GM19328 (cell line): Measurements from ENCODE around the gene LPCAT4.
A peak's percentile ranks its signal among the peaks of the same experiment; 100 is the strongest.

ENCODE experiments used
- ATAC-seq: cut with Tn5 transposase; IDR thresholded peaks from one replicate; pipeline ENCODE4 v1.9.1; 2021; ENCODE audit warnings: mild to moderate bottlenecking, moderate library complexity; ENCODE audit not compliant: unreplicated experiment

The LPCAT4 gene

DNA sequence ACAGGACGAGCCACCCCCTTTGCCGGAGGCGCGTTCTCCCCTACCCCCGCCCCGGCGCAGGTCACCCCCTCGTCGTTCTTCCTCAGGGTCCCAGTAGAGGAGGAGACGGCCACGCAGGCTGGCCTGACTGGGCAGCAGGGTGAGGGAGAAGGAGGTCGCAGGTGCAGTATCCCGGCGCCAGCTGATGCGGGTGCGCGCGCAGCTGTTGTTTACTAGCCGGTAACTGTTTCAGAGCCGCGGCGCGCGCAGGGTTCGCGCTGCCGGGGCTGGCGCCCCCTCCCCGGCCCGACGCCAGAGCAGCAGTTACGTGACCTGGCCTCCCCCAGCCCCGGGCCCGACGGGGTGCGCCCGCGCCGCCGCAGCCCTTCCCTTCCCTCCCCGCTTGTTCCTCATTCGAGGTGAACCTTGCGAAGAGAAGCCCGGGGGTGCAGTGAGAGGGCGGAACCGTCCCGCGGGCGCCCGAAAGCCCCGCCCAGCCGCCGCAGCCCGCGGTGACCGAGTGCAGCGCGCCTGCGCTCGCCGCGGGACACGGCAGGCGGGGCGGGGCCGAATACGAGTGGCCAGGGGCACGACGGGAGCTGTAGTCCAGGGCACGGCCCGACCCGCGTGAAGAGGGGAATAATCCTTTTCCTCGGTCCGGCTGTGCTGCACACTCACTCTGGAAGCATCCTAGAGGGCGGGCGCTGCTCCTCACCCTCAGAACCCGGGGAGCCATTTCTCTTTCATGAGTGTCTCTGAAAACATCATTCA lies 29.3 kb downstream of the LPCAT4 start, which contains the start of gene SLC12A6:
TSS of gene SLC12A6 (minus strand) at position 225 of the 750 bp plus-strand sequence. CDS start 1,101 bp downstream, outside the sequence.
- ATAC-seq, result peak; percentile 65

- no peak for ATAC-seq
Observed at GRCh38 chr15:34336991-34337556, 29.9 kb downstream of the LPCAT4 start.

DNA sequence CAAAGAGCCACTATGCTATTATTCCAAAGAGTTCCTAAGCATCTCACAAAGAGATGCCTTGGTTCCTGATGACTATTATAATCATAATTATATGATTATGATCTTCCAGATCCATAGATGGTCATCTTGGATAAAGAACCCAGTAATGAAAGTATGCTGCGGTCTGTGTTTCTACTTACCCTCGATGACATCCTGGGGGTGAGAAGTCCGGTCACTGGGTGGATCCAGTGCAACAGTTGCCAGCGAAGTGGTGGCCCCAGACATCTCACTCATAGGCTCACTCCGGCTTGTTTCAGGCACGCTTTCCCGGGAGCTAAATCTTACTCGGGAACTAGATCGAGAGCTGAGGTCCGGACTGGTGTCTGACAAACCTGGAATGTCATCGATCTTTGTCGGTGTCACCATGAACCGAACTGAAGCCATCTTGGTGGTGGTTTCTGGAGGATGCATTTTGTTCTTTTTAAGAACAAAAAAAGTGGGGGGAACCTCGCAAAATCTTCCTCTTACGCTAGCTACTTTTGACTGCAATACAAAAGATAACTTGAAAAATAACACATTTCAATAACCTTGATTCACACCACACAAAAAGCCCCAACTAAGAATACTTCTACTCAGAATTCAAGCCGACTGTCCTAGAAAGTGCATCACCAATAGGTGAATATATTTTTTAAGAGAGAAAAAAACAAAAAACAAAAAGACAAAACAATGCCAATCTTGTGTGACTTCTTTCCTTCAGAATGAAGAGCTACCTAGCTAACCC lies 30.6 kb downstream of the LPCAT4 start:
- no peak for ATAC-seq

DNA sequence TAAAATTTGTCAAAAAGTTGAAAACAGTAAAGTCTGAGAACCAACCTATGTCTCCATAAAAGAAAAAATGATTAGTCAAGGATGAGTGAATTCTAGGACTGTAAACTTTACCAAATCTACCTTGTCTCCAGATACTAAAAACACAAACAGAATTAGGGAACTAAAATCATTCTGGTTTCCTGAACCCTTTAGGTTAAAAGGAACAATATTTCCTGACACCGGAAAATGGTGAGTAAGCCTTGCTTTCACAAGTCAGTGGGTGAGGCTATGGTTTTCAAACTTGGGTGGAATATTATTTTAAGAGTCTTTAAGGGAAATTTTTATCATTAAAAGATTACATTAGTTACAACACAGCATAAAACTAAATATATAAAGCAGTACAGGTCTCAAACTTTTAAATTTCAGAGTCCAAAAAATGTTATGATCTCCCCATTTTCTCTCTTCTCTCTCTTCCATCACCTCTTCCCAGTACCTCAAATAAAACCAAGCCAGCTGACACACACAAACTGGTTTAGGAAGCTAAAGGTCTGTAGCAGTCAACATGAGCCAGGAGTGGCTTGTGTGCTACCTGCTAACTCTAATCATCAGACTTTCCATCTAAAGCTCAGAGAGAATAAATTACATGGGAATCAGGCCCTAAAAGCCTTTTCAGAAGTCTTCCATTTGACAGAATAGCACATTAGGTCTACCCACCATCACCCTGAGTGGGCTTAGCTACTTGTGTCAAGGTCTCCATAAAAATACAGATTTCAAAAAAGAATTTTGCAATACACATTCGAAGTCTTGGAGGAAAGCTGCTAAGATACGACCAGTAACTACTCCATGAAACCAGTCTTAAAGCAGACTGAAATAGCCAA lies 31.6 kb downstream of the LPCAT4 start:
- no peak for ATAC-seq

GRCh38 chr15:34334672-34335071 lies 32.3 kb downstream of the LPCAT4 start:
- no peak for ATAC-seq

- ATAC-seq, result no peak
Observed at GRCh38 chr15:34332553-34333120, 34.4 kb downstream of the LPCAT4 start.

DNA sequence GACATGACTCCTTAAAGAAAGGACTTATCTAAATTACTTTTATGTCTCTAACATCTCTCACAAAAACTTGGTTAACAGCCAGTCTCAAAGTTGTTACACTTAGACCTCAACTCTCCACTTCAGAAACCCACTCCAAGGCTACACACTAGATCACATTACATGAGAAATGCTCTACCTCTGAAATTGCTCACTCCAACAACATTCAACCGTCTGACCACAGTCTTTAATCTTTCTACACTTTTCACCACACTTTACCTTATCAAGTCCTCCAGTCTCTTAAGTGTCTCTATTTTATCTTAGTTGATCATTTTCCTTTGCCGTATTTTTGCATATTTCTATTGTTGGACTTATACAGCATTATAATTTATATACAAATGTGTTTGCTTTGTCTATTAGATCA lies 35.2 kb downstream of the LPCAT4 start:
- no peak for ATAC-seq

DNA sequence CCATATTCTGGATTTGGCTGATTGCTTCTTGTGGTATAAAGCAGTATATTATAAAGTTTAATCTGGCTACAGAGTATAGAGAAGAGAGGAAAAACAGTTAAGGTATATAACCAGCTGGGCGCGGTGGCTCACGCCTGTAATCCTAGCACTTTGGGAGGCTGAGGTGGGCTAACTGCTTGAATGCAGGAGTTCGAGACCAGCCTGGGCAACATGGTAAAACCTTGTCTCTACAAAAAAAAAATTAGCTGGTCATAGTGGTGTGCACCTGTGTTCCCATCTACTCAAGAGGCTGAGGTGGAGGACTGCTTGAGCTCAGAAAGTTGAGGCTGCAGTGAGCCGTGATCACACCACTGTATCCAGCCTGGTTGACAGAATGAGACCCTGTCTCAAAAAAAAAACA lies 36.7 kb downstream of the LPCAT4 start:
- ATAC-seq, result no peak

DNA sequence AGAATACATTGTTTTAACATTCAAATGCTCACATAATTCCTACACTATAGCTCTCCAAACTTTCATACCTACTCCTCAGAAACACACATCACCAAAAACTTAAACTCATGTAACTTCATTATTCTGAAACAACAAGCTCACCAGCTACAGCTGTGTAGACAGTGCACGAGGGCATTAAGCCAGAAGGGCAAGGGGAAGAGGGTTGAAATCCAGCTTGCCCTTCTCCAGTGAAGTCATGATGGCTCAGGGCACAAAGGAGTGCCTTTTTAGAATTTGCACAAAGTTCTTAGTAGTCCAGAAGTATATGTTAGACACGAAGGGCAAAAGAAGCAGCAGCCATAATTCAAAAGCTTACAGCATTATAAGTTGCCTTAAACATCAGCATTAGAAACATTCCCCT lies 38.0 kb downstream of the LPCAT4 start:
- no peak for ATAC-seq

DNA sequence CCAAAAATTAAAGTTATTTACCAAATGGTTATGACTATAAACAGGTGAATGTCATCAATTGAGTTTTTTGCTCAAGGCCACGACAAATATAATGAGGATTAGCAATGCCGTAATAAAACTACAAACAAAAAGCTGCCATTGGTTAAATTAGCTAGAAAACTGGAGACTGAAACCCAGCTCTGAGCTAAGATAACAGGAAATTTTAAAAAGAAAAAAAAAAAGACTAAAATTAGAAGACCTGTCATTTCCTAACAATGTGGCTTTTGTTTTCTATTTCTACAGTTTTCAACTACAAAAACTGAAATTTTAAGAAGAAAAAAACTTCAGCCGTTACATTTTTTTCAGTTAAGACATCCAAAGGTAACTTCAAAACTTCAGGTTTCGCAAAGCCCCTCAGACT lies 39.1 kb downstream of the LPCAT4 start:
- ATAC-seq, result no peak

- no peak for ATAC-seq
Observed at GRCh38 chr15:34325368-34325767, 41.6 kb downstream of the LPCAT4 start.

GRCh38 chr15:34324933-34325332 lies 42.1 kb downstream of the LPCAT4 start:
- ATAC-seq, result no peak

DNA sequence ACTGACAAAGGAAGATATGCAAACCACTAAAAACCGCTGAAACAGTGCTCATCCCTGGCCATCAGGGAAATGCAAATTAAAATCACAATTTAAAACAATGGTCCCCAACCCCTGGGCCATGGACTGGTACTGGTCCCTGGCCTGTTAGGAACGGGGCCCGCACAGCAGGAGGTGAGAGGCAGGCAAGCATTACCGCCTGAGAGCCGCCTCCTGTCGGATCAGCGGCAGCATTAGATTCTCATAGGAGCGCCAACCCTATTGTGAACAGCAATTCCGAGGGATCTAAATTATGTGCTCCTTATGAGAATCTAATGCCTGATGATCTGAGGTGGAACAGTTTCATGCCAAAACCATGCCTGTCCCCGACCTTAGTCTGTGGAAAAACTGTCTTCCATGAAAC lies 43.8 kb downstream of the LPCAT4 start:
- no peak for ATAC-seq

- ATAC-seq, result peak; percentile 56
Observed at GRCh38 chr15:34318277-34319079, 48.5 kb downstream of the LPCAT4 start.

DNA sequence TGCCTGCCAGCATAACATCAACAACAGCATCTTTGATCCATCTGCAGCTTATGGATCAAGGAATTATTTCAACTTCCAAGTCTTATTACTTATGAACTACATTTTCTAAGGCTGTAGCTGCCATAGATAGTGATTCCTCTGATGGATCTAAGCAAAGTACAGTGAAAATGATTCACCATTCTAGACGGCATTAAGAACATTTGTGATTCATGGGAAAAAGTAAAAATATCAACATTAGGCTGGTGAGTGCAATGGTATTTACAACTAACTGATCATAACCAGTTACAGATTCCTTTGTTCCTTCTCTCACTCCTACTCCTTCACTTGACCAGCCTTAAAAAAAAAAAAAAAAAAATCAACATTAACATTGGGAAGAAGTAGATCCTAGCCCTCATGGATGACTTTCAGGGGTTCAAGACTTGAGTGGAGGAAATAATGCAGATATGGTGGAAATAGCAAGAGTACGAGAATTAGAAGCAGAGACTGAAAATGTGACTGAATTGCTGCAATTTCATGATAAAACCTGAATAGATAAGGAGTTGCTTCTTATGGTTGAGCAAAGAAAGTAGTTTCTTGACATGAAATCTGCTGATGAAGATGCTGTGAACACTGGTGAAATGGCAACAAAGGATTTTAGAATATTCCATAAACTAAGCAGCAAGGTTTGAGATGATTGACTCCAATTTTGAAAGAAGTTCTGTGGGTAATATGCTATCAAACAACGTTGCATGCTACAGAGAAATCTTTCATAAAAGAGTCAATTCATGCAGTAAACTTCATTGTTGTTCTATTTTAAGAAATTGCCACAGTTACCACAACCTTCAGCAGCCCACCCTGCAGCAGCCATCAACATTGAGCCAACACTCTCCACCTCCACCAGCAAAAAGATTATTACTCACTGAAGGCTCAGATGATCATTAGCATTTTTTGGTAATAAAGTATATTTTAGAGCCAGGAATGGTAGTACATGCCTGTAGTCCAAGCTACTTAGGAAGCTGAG lies 52.2 kb downstream of the LPCAT4 start:
- no peak for ATAC-seq

- no peak for ATAC-seq
Observed at GRCh38 chr15:34311563-34311962, 55.4 kb downstream of the LPCAT4 start.
